ENCODE data around the gene YJEFN3. TPM values are rescaled to one million over a fixed set of nuclear protein-coding genes. Genes with fewer than 3 reads are reported as not detected.

Gene YJEFN3
- total and polyA plus RNA-seq, 7 donors, result 1.00 to 2.9 (median 1.4) TPM

GRCh38 chr19:19541616-19542015 is 12.9 kb downstream of the YJEFN3 start:
- TF ChIP-seq CTCF (IDR thresholded peaks at IDR 0.05), result no peak
- H3K27me3 ChIP-seq (ENCODE audit: insufficient read depth in 3 of 3, low read length in 2 of 3), result peaks cover 0 to 76% (median 44%) of the 10 kb centered on the region in 3 donors
- ATAC-seq (no peak), DNase-seq (no peak)
- intact Hi-C loops (cut with DNase I), result no loop called here
- no peaks in the 10 kb centered on the region for H3K9me3 ChIP-seq
- no peak overlapping the region for H3K27ac ChIP-seq
- peaks cover 12% of the 10 kb centered on the region for H3K4me1 ChIP-seq
- 62 to 78% (median 68%) methylated on average over 16 of the region's 16 CpGs for WGBS, 3 donors
- no peak overlapping the region for H3K4me3 ChIP-seq
- H3K36me3 ChIP-seq (ENCODE audit: insufficient read depth in 1 of 2, low read depth in 1 of 2), result no peaks in the 10 kb centered on the region

GRCh38 chr19:19542507-19542906 is 13.8 kb downstream of the YJEFN3 start:
- H3K36me3 ChIP-seq (ENCODE audit: insufficient read depth in 1 of 2, low read depth in 1 of 2), result no peaks in the 10 kb centered on the region
- ATAC-seq, result no peak
- H3K4me3 ChIP-seq, result no peak overlapping the region
- 84 to 90% (median 85%) methylated on average over 12 of the region's 12 CpGs for WGBS, 3 donors
- intact Hi-C loops (cut with DNase I), result no loop called here
- H3K4me1 ChIP-seq, result peaks cover 12% of the 10 kb centered on the region
- H3K9me3 ChIP-seq, result no peaks in the 10 kb centered on the region
- TF ChIP-seq CTCF (IDR thresholded peaks at IDR 0.05), result no peak
- H3K27me3 ChIP-seq (ENCODE audit: insufficient read depth in 3 of 3, low read length in 2 of 3), result peaks cover 0 to 78% (median 40%) of the 10 kb centered on the region in 3 donors
- H3K27ac ChIP-seq, result no peak overlapping the region
- no peak for DNase-seq

- no peak overlapping the region for H3K27ac ChIP-seq
- TF ChIP-seq CTCF (IDR thresholded peaks at IDR 0.05), result no peak
- H3K9me3 ChIP-seq, result no peaks in the 10 kb centered on the region
- no peak for DNase-seq
- peaks cover 11% of the 10 kb centered on the region for H3K4me1 ChIP-seq
- intact Hi-C loops (cut with DNase I), result no loop called here
- H3K27me3 ChIP-seq (ENCODE audit: insufficient read depth in 3 of 3, low read length in 2 of 3), result peaks cover 0 to 74% (median 35%) of the 10 kb centered on the region in 3 donors
- WGBS, 3 donors, result 92 to 97% (median 95%) methylated on average over 12 to 13 of the region's 13 CpGs
- ATAC-seq, result no peak
- H3K36me3 ChIP-seq (ENCODE audit: insufficient read depth in 1 of 2, low read depth in 1 of 2), result no peaks in the 10 kb centered on the region
- no peak overlapping the region for H3K4me3 ChIP-seq
Observed at GRCh38 chr19:19543101-19543500, 14.4 kb downstream of the YJEFN3 start.

GRCh38 chr19:19543640-19544039 is 14.9 kb downstream of the YJEFN3 start:
- H3K36me3 ChIP-seq (ENCODE audit: insufficient read depth in 1 of 2, low read depth in 1 of 2), result no peaks in the 10 kb centered on the region
- no peak overlapping the region for H3K4me3 ChIP-seq
- intact Hi-C loops (cut with DNase I), result no loop called here
- peaks cover 0 to 74% (median 32%) of the 10 kb centered on the region in 3 donors for H3K27me3 ChIP-seq (ENCODE audit: insufficient read depth in 3 of 3, low read length in 2 of 3)
- WGBS, 3 donors, result 85 to 87% (median 85%) methylated on average over 18 to 19 of the region's 19 CpGs
- no peak overlapping the region for H3K27ac ChIP-seq
- H3K9me3 ChIP-seq, result no peaks in the 10 kb centered on the region
- no peak for DNase-seq
- H3K4me1 ChIP-seq, result peaks cover 5% of the 10 kb centered on the region
- TF ChIP-seq CTCF (IDR thresholded peaks at IDR 0.05), result no peak
- no peak for ATAC-seq

GRCh38 chr19:19544257-19544953 is 15.7 kb downstream of the YJEFN3 start:
- Histone ChIP-seq H3K27me3 (ENCODE audit: insufficient read depth in 3 of 3, low read length in 2 of 3) (peaks cover 0 to 73% (median 33%) of the 10 kb centered on the region in 3 donors), H3K4me1 (peaks cover 2% of the 10 kb centered on the region)
- WGBS, 3 donors, result 84 to 94% (median 90%) methylated on average over 65 to 75 of the region's 75 CpGs

More at GRCh38 chr19:19544257-19544953, 15.7 kb downstream of the YJEFN3 start:
- Histone ChIP-seq H3K36me3 (ENCODE audit: insufficient read depth in 1 of 2, low read depth in 1 of 2) (no peaks in the 10 kb centered on the region), H3K9me3 (no peaks in the 10 kb centered on the region), H3K27ac (no peak overlapping the region), H3K4me3 (no peak overlapping the region)
- no peak for TF ChIP-seq CTCF (IDR thresholded peaks at IDR 0.05)
- DNase-seq (no peak), ATAC-seq (no peak)
- intact Hi-C loops (cut with DNase I), result no loop called here

All from psoas muscle (tissue), 8 donors.